Activated CD8-positive, alpha-beta T cell treated with anti-CD3 and anti-CD28 coated beads for 36 hours (primary cell): ENCODE results near the gene PYROXD2. TPM values are rescaled to one million over a fixed set of nuclear protein-coding genes. Genes with fewer than 3 reads are reported as not detected.
"Not testable (repeated sequence)": the region's sequence is repeated elsewhere in the genome, so short reads cannot be mapped to it uniquely, and the experiment has no call there.

ENCODE experiments used
- ATAC-seq: fragments of 200-7000 bp; cut with Tn5 transposase; one replicate; pipeline ENCODE4 v1.10.0; 2021; ENCODE audit warnings: mild to moderate bottlenecking, moderate library complexity
- CTCF ChIA-PET: fragments of 350-600 bp; sonication (Branson Sonifier 250); formaldehyde crosslinking; loops from one replicate; lab custom pipeline; 2021; ENCODE audit warnings: antibody characterized with exemption; lab: Charles Lee
- POLR2A ChIA-PET: fragments of 350-600 bp; sonication (Branson Sonifier 250); formaldehyde crosslinking; loops from one replicate; lab custom pipeline; 2021; ENCODE audit warnings: antibody characterized with exemption; lab: Charles Lee
- DNase-seq: peaks from one replicate; pipeline ENCODE4 v3.0.0-alpha.2; 2020
- H3K27ac Mint-ChIP-seq: one replicate; pipeline ENCODE4 v1.8.0; 2021; ENCODE audit warnings: mild to moderate bottlenecking, mixed read lengths
- H3K27me3 Mint-ChIP-seq: one replicate; pipeline ENCODE4 v1.8.0; 2021; ENCODE audit warnings: mixed read lengths
- H3K36me3 Mint-ChIP-seq: one replicate; pipeline ENCODE4 v1.8.0; 2021; ENCODE audit warnings: low read depth, mixed read lengths
- H3K4me1 Mint-ChIP-seq: one replicate; pipeline ENCODE4 v1.8.0; 2021; ENCODE audit warnings: low read depth, mixed read lengths
- H3K4me3 Mint-ChIP-seq: one replicate; pipeline ENCODE4 v1.8.0; 2021; ENCODE audit warnings: mild to moderate bottlenecking, moderate library complexity, mixed read lengths
- H3K9me3 Mint-ChIP-seq: one replicate; pipeline ENCODE4 v1.8.0; 2021; ENCODE audit warnings: mixed read lengths
- intact Hi-C: fragments of 100-400 bp; cut with micrococcal nuclease; formaldehyde crosslinking; loops from one replicate; pipeline ENCODE4 v1.10.0; 2022
- total RNA-seq, 2 experiments: library from RNA; stranded (reverse); gene quantifications; one replicate each; pipeline ENCODE4 v1.2.3, GENCODE V29; 2021
- TF ChIP-seq, protein P1 (sequence below): fragments of 200-600 bp; IDR thresholded peaks from one replicate; pipeline ENCODE4 v1.8.0; 2022; ENCODE audit warnings: antibody characterized with exemption, mild to moderate bottlenecking

PYROXD2 gene
- total RNA-seq, 2 experiments from 2014 or later = 5.3 to 6.2 TPM

GRCh38 chr10:98390406-98390805 lies 24.6 kb downstream of the PYROXD2 start:
- Mint-ChIP-seq H3K4me1 (peaks cover 15% of the 10 kb centered on the region), H3K27me3 (no peaks in the 10 kb centered on the region), H3K36me3 (peaks cover under 1% of the 10 kb centered on the region), H3K4me3 (no peak overlapping the region), H3K9me3 (no peaks in the 10 kb centered on the region), H3K27ac (no peak overlapping the region)
- TF ChIP-seq, protein P1, sequence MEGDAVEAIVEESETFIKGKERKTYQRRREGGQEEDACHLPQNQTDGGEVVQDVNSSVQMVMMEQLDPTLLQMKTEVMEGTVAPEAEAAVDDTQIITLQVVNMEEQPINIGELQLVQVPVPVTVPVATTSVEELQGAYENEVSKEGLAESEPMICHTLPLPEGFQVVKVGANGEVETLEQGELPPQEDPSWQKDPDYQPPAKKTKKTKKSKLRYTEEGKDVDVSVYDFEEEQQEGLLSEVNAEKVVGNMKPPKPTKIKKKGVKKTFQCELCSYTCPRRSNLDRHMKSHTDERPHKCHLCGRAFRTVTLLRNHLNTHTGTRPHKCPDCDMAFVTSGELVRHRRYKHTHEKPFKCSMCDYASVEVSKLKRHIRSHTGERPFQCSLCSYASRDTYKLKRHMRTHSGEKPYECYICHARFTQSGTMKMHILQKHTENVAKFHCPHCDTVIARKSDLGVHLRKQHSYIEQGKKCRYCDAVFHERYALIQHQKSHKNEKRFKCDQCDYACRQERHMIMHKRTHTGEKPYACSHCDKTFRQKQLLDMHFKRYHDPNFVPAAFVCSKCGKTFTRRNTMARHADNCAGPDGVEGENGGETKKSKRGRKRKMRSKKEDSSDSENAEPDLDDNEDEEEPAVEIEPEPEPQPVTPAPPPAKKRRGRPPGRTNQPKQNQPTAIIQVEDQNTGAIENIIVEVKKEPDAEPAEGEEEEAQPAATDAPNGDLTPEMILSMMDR = no peak
- POLR2A ChIA-PET = interaction anchor here (1.1 kb wide), 1 partner anchor 24 kb away, joined by 4 read pairs; the partner anchor contains the start of gene PYROXD2
- CTCF ChIA-PET = interaction anchor here (1.6 kb wide), 1 partner anchor 35 kb away, joined by 9 read pairs; no protein-coding TSS in a partner anchor
- intact Hi-C loops = no loop called here
- DNase-seq (no peak), ATAC-seq (no peak)

DNA sequence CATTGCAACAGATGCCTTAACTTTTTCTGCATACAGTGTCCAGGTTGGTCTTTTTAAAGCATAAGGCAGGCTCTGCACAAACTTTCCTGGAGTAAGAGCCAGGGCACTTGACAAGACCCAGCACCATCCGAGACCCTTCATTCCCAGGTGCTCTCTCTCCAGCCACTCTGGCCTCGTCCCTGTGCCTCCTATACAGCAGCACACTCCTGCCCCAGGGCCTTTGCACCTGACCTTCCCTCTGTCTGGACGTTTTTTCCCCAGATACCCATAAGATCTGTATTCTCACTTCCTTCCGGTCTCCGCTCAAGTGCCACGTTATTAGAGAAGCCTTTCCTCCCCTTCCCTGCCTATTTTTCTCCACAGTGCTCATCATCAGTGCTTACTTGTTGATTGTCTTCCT lies 25.6 kb downstream of the PYROXD2 start:
- Mint-ChIP-seq H3K9me3 (no peaks in the 10 kb centered on the region), H3K27me3 (no peaks in the 10 kb centered on the region), H3K4me3 (no peak overlapping the region), H3K4me1 (peaks cover 15% of the 10 kb centered on the region), H3K27ac (no peak overlapping the region), H3K36me3 (no peaks in the 10 kb centered on the region)
- ATAC-seq (no peak), DNase-seq (no peak)
- intact Hi-C loops = no loop called here
- POLR2A ChIA-PET = no interaction called here
- TF ChIP-seq, protein P1 = no peak
- CTCF ChIA-PET = no interaction called here

GRCh38 chr10:98388101-98388655 lies 26.8 kb downstream of the PYROXD2 start:
- no peak overlapping the region for H3K4me3 Mint-ChIP-seq
- H3K27me3 Mint-ChIP-seq = no peaks in the 10 kb centered on the region
- no peak for ATAC-seq
- H3K27ac Mint-ChIP-seq = no peak overlapping the region
- H3K9me3 Mint-ChIP-seq = no peaks in the 10 kb centered on the region
- CTCF ChIA-PET = no interaction called here
- intact Hi-C loops = no loop called here
- TF ChIP-seq, protein P1 = no peak
- POLR2A ChIA-PET = no interaction called here
- H3K4me1 Mint-ChIP-seq = peaks cover 15% of the 10 kb centered on the region
- no peak for DNase-seq
- H3K36me3 Mint-ChIP-seq = no peaks in the 10 kb centered on the region

- intact Hi-C loops = no loop called here
- DNase-seq (no peak), ATAC-seq (no peak)
- Mint-ChIP-seq H3K27me3 (no peaks in the 10 kb centered on the region), H3K9me3 (no peaks in the 10 kb centered on the region), H3K27ac (no peak overlapping the region), H3K4me3 (no peak overlapping the region), H3K36me3 (no peaks in the 10 kb centered on the region), H3K4me1 (no peaks in the 10 kb centered on the region)
- TF ChIP-seq, protein P1 = no peak
- POLR2A ChIA-PET = no interaction called here
- CTCF ChIA-PET = no interaction called here
These were observed 30.4 kb downstream of the PYROXD2 start for GRCh38 chr10:98384531-98385133.

GRCh38 chr10:98383869-98384268 lies 31.1 kb downstream of the PYROXD2 start:
- no peak overlapping the region for H3K27ac Mint-ChIP-seq
- CTCF ChIA-PET = no interaction called here
- no peaks in the 10 kb centered on the region for H3K36me3 Mint-ChIP-seq
- TF ChIP-seq, protein P1 = no peak
- DNase-seq (no peak), ATAC-seq (no peak)
- no peak overlapping the region for H3K4me3 Mint-ChIP-seq
- intact Hi-C loops = no loop called here
- H3K9me3 Mint-ChIP-seq = no peaks in the 10 kb centered on the region
- H3K27me3 Mint-ChIP-seq = no peaks in the 10 kb centered on the region
- POLR2A ChIA-PET = no interaction called here
- H3K4me1 Mint-ChIP-seq = no peaks in the 10 kb centered on the region

GRCh38 chr10:98383134-98383667 lies 31.8 kb downstream of the PYROXD2 start:
- DNase-seq, H3K4me1 Mint-ChIP-seq, H3K9me3 Mint-ChIP-seq, H3K27me3 Mint-ChIP-seq, H3K36me3 Mint-ChIP-seq, ATAC-seq, CTCF ChIA-PET, intact Hi-C loops, H3K4me3 Mint-ChIP-seq, H3K27ac Mint-ChIP-seq: not testable (repeated sequence)
- POLR2A ChIA-PET = interaction anchor here (1.3 kb wide), 1 partner anchor 8 kb away, joined by 3 read pairs; no protein-coding TSS in a partner anchor
